ENCODE results near the gene CHST11.
A peak's percentile ranks its signal among the peaks of the same experiment; 100 is the strongest.

The CHST11 gene

GRCh38 chr12:104704224-104704779 is 247.6 kb downstream of the CHST11 start:
- Histone ChIP-seq H3K4me1 (ENCODE audit: insufficient read depth, low read length) (peaks cover 10% of the 10 kb centered on the region; the same call in 1 of the 2 replicates), H3K36me3 (ENCODE audit: insufficient read depth, low read length) (peaks cover 77% of the 10 kb centered on the region)
- TF ChIP-seq CTCF (IDR thresholded peaks at IDR 0.05; ENCODE audit: borderline replicate concordance, extremely low read depth, low read length, poor library complexity, severe bottlenecking) (no peak), EZH2 (IDR thresholded peaks at IDR 0.05; ENCODE audit: borderline replicate concordance, low read depth, low read length, severe bottlenecking) (no peak)

GRCh38 chr12:104707194-104707593 is 250.4 kb downstream of the CHST11 start:
- Histone ChIP-seq H3K36me3 (ENCODE audit: insufficient read depth, low read length) (peaks cover 61% of the 10 kb centered on the region), H3K27ac (ENCODE audit: low read length) (0 out of 2 replicates have a peak overlapping the region, but pooled peaks have one; percentile 35), H3K4me2 (ENCODE audit: insufficient read depth, low read length) (no peak overlapping the region), H3K9me3 (ENCODE audit: insufficient read depth, low read length, severe bottlenecking) (no peaks in the 10 kb centered on the region), H4K20me1 (ENCODE audit: insufficient read depth, low read length) (peaks cover 93% of the 10 kb centered on the region), H3K4me1 (ENCODE audit: insufficient read depth, low read length) (peaks cover 22% of the 10 kb centered on the region), H3K9ac (ENCODE audit: low read depth, low read length) (no peak overlapping the region), H3K4me3 (ENCODE audit: low read depth in 1 of 2, low read length in 2 of 2) (no peak overlapping the region), H3K79me2 (ENCODE audit: insufficient read depth, low read length) (peaks cover 97% of the 10 kb centered on the region), H3K27me3 (ENCODE audit: insufficient read depth, low read length, poor library complexity) (no peaks in the 10 kb centered on the region), H2AFZ (ENCODE audit: low read depth, low read length) (no peak overlapping the region)
- TF ChIP-seq EZH2 (IDR thresholded peaks at IDR 0.05; ENCODE audit: borderline replicate concordance, low read depth, low read length, severe bottlenecking) (no peak), CTCF (IDR thresholded peaks at IDR 0.05; ENCODE audit: borderline replicate concordance, extremely low read depth, low read length, poor library complexity, severe bottlenecking) (no peak)
- ATAC-seq (ENCODE audit: insufficient read depth, low read depth) (no peak), DNase-seq (no peak)

More at GRCh38 chr12:104704224-104704779, 247.6 kb downstream of the CHST11 start:
- peaks cover 95% of the 10 kb centered on the region for H4K20me1 ChIP-seq (ENCODE audit: insufficient read depth, low read length)
- H3K4me2 ChIP-seq (ENCODE audit: insufficient read depth, low read length), result no peak overlapping the region
- no peak overlapping the region for H3K4me3 ChIP-seq (ENCODE audit: low read depth in 1 of 2, low read length in 2 of 2)
- H3K79me2 ChIP-seq (ENCODE audit: insufficient read depth, low read length), result peaks cover 97% of the 10 kb centered on the region
- ATAC-seq (ENCODE audit: insufficient read depth, low read depth) (no peak), DNase-seq (no peak)
- no peak overlapping the region for H2AFZ ChIP-seq (ENCODE audit: low read depth, low read length)
- peak overlapping the region; percentile 2 for H3K27ac ChIP-seq (ENCODE audit: low read length)
- no peak overlapping the region for H3K9ac ChIP-seq (ENCODE audit: low read depth, low read length)
- no peaks in the 10 kb centered on the region for H3K9me3 ChIP-seq (ENCODE audit: insufficient read depth, low read length, severe bottlenecking)
- no peaks in the 10 kb centered on the region for H3K27me3 ChIP-seq (ENCODE audit: insufficient read depth, low read length, poor library complexity)

GRCh38 chr12:104707794-104708558 is 251.2 kb downstream of the CHST11 start:
- ATAC-seq (ENCODE audit: insufficient read depth, low read depth), result no peak
- Histone ChIP-seq H3K36me3 (ENCODE audit: insufficient read depth, low read length) (peaks cover 55% of the 10 kb centered on the region), H3K4me3 (ENCODE audit: low read depth in 1 of 2, low read length in 2 of 2) (no peak overlapping the region), H2AFZ (ENCODE audit: low read depth, low read length) (no peak overlapping the region), H3K4me1 (ENCODE audit: insufficient read depth, low read length) (peaks cover 27% of the 10 kb centered on the region), H4K20me1 (ENCODE audit: insufficient read depth, low read length) (peaks cover 92% of the 10 kb centered on the region), H3K9ac (ENCODE audit: low read depth, low read length) (no peak overlapping the region), H3K27ac (ENCODE audit: low read length) (peak overlapping the region; percentile 56), H3K9me3 (ENCODE audit: insufficient read depth, low read length, severe bottlenecking) (no peaks in the 10 kb centered on the region), H3K4me2 (ENCODE audit: insufficient read depth, low read length) (no peak overlapping the region), H3K27me3 (ENCODE audit: insufficient read depth, low read length, poor library complexity) (no peaks in the 10 kb centered on the region), H3K79me2 (ENCODE audit: insufficient read depth, low read length) (peaks cover 96% of the 10 kb centered on the region)
- TF ChIP-seq CTCF (IDR thresholded peaks at IDR 0.05; ENCODE audit: borderline replicate concordance, extremely low read depth, low read length, poor library complexity, severe bottlenecking) (no peak), EZH2 (IDR thresholded peaks at IDR 0.05; ENCODE audit: borderline replicate concordance, low read depth, low read length, severe bottlenecking) (no peak)
- no peak for DNase-seq

Data from DND-41 (cell line).